T47D (cell line): ENCODE data around the gene LEFTY1.
A peak's percentile ranks its signal among the peaks of the same experiment; 100 is the strongest.

Source experiments
- DNase-seq, 2 experiments: peaks; one replicate each; pipeline versions ENCODE4 v3.0.0 to v3.0.0-alpha.2; 2011 to 2012; ENCODE audit warnings: low read depth in 1 of 2, low spot score in 1 of 2
- JUND ChIP-seq: IDR thresholded peaks from 2 replicates; pipeline ENCODE4 v1.6.1; 2012; ENCODE audit warnings: low read depth
- in situ Hi-C: cut with HindIII; loops from 2 replicates; pipeline ENCODE4 v1.10.0; 2016; ENCODE audit warnings: low sequenced_read_pairs, low pct_unique_long_range_greater_than_20kb

Gene LEFTY1

GRCh38 chr1:225908773-225909172, 19.8 kb upstream of the LEFTY1 start:
- in situ Hi-C loops, result no loop called here
- TF ChIP-seq JUND, result no peak
- no peak for DNase-seq

- in situ Hi-C loops, result no loop called here
- DNase-seq, result no peak
- no peak for TF ChIP-seq JUND
These were observed 19.2 kb upstream of the LEFTY1 start for GRCh38 chr1:225908013-225908640.

GRCh38 chr1:225907341-225907740, 18.4 kb upstream of the LEFTY1 start:
- DNase-seq, result no peak
- no peak for TF ChIP-seq JUND
- in situ Hi-C loops, result no loop called here

- no peak for DNase-seq
- TF ChIP-seq JUND, result no peak
- in situ Hi-C loops, result no loop called here
These were observed 17.5 kb upstream of the LEFTY1 start for GRCh38 chr1:225906467-225906866.

DNA sequence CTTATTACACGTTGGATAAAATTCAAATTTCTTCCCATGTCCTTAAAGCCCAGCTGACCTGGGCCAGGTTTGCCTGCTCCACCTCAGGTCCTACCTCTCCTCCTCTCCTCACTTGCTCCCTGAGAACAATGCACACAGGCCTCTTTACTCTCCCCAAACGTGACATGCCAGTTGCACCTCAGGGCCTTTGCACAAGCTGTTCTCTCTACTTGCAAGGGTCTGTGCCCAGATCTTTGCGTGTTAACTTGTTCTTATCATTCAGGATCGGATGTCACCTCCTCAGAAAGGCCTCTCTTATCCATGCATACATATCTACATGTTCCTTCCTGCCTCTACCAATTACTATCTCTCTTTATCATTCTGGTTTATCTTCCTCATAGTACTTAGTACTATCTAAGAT, 14.7 kb upstream of the LEFTY1 start:
- no peak for TF ChIP-seq JUND
- no peak for DNase-seq
- in situ Hi-C loops, result no loop called here

DNA sequence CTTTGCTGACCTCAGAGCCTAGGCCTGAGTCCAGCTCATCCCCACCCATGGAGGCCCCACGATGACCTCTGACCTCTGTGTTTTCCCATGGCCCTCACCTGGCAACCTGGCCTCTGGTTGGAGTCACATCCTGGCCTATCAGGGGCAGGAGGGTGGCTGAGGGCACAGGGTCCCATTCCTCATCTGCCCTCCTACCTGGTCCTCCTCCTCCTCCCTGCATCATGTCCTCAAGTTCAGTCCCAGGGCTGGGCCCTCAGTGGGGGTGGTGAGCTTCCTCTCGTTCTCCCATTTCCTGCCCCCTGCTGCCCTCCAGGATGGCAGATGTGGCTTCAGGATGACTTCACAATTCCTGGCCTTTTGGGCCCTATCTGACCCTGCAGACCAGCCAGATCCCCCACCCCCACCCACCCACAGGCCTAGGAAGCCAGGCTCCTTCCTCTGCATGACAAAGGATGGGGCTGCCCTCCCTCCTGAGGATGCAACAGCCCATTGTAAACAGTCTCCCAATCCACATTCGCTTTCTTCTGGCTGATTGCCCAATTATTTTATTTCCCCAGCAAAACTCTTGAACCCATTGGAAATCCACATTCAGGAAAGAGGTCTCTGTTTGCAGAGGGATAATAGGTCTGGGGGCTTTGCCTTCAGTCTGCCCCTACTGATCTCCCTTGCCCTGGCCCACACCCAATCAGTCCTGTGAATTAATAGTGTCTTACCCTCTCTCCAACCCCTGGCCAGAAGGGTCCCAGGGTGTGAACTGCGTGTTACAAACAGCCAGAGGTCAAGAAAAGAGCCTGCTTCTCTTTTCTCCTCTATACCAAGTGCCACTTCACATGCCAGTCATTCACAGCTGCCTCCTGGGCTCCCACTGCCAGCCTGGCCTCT, 10.3 kb upstream of the LEFTY1 start:
- in situ Hi-C loops, result no loop called here
- TF ChIP-seq JUND, result no peak
- no peak for DNase-seq

GRCh38 chr1:225897595-225898514, 8.9 kb upstream of the LEFTY1 start:
- peak in 1 of 2 experiments; percentile 41 for DNase-seq
- in situ Hi-C loops, result no loop called here
- no peak for TF ChIP-seq JUND

GRCh38 chr1:225896937-225897549, 8.1 kb upstream of the LEFTY1 start:
- in situ Hi-C loops, result no loop called here
- DNase-seq, result peak; percentile 67 to 75
- no peak for TF ChIP-seq JUND

DNA sequence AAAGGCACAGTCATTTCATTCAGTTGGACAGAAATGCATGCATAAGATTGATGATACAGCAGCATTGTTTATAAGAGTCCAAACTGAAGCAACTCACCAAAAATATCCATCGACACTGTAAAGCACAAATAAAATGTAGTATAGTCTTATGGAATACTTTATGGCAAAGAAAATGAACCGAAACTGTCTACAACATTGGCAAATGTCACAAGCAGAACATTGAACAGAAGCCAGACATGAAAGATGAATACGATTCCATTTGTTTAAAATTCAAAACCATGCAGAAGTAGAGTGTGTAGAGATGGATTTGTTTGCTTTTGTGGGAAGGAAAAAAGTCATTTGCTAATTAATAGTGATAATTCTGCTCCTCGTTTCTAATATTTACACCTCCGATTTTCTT, 7.5 kb upstream of the LEFTY1 start:
- DNase-seq, result no peak
- no peak for TF ChIP-seq JUND
- in situ Hi-C loops, result no loop called here

GRCh38 chr1:225892307-225892706, 3.4 kb upstream of the LEFTY1 start:
- TF ChIP-seq JUND, result no peak
- in situ Hi-C loops, result no loop called here
- DNase-seq, result no peak

GRCh38 chr1:225891229-225891972, 2.5 kb upstream of the LEFTY1 start:
- peak in 1 of 2 experiments; percentile 55 for DNase-seq
- in situ Hi-C loops, result no loop called here
- no peak for TF ChIP-seq JUND
